Activated CD4-positive, alpha-beta T cell treated with anti-CD3 and anti-CD28 coated beads, Interleukin-2, Interleukin-4, amounts not matched to agents 100 ng/mL and 50 ng/mL, durations not matched to agents 16 hours and 8 hours (primary cell): Measurements from ENCODE around the gene TMED8.
"Not testable (repeated sequence)": the region's sequence is repeated elsewhere in the genome, so short reads cannot be mapped to it uniquely, and the experiment has no call there.

Experiments used
- DNase-seq: peaks from one replicate; pipeline ENCODE4 v3.0.0-alpha.2; 2020; ENCODE audit warnings: low spot score

Gene TMED8

DNA sequence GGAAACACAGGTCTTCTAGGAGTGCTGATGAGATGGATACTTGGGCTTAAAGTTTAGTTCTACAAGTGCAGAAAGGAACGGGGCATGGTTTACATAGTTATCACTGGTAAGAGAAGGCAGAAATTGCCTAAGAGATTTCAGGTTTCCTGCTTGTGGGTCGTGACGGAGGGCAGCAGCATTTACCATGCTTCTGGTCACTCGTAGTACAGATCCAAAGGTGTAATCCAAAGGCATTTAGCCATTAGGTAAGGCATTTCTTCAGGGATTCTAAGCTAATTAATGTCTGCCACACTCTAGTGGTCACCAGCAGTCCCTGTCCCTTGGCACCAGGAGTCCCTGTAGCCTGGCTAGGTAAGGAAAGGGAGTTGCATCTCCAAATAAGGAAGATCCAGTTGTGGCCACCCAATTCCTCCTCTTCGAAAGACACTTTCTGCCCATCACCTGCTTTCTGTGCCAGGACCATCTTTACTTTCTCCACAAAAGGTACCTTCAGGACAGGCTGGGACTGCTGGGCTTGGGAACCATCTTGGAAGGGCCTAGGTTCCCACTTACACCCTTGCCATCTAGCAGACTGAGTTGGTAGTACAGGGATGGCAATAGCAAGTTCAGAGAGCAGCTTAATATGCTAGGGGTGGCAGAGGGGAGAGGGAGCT is 54.5 kb downstream of the TMED8 start:
- DNase-seq = no peak

DNA sequence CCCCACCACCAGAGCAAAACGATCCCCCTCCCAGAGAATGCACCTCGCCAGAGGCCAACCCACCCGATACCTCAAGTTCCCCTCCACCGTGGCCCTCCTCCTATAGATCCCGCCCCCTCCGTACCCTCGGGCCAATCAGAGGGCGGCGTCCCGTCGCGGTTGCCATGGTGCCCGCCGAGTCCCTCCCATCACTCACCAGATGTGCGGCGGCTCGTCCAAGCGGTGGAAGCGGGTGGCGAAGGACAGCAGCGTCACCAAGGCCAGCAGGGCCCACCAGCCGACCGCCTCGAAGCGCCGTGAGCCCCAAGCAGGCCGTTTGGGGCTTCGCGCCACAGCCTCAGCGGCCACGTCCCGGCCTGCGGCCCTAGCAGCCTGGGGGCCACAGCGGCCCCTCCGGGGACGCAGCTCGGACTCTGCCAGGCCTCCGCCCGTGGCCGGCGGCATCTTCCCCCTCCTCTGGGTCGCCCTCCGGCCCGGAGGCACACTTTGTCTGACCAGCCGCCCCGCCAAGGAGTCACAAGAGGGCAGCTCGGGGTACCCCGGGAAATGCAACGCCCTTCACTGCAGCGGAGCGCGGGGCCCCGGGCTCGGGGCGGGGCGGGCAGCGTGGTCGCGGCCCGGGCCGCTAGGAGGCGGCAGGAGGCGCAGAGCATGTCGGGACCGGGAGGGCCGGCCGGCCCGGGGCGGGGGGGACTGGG is 56.5 kb downstream of the TMED8 start, which contains the start of gene POMT2:
Gene POMT2 (minus strand): TSS at position 646 of the 698 bp plus-strand sequence. CDS start 202 bp downstream, at position 444.
- peak; percentile 93 for DNase-seq

DNA sequence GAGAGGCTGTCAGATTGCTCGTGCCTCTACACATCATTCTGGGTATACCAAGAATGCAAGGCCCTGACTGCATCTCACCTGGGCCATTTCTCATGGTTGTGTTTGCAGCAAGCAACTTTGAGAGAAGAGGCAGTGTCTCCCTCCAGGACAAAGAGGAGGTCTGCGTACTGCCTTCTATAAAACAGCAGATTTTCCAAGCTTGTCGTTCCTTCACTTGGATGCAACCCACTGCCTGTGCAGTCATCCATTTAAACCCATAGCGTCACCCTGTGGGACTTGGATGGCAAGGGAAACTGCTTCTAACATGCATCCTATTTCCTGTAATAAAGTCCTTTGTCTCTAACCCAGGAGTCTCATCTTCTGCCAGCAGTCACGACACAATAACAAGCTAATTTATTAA is 57.5 kb downstream of the TMED8 start:
- DNase-seq = no peak

DNA sequence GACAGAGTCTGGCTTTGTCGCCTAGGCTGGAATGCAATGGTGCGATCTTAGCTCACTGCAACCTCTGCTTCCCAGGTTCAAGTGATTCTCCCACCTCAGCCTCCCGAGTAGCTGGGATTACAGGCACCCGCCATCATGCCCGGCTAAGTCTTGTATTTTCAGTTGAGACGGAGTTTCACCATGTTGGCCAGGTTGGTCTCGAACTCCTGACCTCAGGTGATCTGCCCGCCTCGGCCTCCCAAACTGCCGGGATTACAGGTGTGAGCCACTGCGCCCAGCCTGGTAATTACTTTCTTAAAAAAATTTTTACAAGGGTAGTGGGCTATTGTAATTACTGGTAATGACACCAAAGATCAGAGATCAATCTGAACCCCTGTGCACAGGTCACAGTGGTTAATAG is 58.1 kb downstream of the TMED8 start:
- not testable (repeated sequence) for DNase-seq

DNA sequence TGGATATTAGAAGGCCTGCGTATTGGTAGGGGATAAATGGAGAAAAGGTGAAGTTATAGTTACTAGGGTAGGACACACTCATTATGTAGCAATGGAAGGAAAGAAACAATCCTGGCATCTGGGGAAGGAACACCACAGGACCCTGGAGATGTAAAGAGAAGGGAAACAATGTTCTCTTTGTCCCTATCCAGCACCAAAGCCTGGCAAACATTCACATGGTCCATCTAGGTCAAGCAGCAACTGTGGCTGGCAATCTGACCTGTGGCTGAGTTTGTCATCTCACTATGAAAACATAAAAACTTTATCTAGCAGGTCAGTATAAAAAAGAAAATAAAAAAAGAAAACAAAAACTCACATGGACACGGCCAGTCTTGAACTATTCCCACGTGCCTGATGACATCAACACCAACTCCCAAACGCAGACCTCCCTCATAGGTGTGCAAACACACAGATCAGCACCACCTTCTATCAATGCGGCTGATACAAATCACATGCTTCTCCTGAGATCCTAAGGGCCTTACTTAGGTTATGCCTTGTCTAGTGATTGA is 58.8 kb downstream of the TMED8 start:
- no peak for DNase-seq

DNA sequence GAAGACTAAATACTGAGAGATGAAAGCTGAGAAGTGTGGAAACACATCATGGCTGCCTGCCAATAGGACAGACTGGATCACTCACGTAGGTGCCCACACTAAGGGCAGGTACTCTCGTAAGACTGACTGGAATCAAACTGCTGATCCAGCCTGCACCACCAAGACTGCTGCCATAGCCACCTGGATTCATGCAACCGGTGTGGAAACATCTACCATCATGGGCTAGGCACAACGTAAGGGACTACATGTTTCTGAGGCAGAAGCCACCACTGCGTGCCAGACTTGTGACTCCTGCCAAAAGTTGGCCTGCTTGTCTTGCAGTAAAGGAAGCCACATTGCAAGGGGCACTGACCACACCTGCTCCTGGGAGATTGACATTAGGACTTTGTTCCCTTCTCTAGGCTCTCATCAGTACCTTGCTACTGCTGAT is 60.0 kb downstream of the TMED8 start:
- no peak for DNase-seq

DNA sequence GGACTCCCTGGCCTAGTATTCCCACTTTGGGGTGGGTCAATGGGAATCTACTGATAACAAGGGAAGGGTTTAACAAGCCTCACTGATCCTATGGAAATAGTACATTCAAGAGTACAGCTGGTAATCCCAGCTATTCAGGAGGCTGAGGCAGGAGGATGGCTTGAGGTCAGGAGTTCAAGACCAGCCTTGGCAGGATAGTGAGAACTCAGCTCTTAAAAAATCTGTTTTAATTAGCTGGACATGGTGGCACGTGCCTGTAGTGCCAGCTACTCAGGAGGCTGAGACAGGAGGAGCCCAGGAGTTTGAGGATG is 60.7 kb downstream of the TMED8 start:
- no peak for DNase-seq

DNA sequence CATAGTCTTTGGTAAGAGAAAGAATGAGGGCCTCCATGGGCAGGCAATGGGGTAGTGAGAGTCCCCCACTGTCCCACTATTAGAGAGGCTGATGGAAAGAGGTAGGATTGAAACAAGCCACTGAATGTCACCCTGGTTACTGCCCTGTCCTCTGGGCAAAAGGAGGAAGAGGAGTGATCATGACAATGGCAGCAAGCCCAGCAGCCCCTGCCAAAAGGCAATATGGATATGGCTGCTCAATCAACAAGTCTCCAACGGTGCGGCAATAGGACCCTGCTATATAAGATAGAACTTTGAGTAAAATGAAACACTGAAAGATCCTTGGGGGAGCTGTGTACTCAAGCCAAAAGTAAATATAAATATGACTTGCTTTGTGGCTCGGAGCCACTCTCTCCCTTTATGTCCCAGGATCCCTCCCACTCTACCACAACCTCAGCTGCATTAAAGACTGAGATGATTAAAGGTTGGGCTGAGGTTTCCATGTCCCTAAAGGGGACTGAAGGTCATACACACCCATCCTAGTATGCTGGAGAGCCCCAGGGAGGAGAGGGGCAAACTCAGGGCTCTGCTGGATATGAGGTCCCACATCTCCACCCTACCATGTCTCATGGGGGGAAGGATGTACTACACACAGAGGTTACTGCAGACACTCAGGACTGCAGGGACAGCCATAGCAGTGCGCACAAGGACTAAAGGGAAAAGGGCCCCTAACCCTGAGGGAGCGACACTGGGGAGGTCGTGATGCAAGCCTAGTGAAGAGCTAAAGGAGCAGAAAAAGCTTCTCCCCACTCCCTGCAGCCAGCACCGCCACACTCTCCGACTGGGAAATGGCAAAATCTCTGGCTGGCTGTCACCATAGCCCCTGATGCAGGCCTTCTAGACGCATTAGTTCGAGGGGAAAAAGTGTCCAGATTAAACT is 62.1 kb downstream of the TMED8 start:
- DNase-seq = no peak

DNA sequence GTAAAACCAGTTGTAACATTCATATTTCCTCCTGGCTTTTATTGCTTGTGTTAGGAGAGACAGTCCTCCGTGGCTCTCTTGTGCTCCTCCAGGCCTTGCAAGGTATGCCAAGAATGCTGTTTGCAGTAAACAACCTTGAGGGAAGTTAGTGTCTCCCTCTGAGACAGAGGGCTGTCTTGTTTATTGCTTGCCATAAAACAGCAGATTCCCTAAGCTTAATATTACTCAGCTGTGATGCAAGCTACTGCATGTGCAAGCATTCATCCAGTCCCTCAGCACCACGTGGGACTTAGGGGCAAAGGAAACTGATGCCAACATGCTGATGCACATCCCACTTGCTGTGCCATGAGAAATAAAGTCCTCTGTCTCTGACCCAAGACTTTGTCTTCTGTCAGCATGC is 62.9 kb downstream of the TMED8 start:
- no peak for DNase-seq

DNA sequence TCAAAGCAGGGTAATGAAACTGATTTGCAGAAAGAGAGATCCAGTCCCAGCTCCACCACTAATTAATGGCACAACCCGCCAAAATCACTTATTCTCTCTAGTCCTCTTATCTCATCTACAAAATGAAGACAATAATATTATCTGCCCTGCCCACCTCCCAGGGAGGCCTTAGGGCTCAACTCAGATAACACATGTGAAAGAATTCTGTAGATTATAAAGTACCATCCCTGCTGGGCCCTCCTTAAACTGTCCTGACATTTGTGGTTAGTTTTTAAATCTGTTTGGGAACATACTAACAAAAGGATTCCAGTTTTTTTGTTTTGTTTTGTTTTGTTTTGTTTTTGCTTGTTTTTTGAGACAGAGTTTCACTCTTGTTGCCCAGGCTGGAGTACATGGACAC is 63.5 kb downstream of the TMED8 start:
- no peak for DNase-seq

DNA sequence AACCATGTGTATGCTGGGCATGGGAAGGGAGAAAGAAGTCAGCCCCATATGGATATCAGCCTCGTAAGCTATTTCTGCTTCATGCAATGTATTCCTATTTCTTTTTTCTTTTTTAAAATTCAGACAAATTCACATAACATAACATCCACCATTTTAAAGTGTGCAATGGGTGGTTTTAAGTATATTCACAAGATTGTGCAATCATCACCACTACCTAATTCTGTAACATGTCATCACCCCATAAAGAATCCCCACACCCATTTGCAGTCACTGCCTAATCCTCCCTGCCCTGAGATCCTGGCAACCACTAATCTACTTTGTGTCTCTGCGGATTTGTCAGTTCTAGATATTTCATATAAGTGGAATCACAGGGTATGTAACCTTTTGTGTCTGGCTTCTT is 65.7 kb downstream of the TMED8 start:
- DNase-seq = no peak

DNA sequence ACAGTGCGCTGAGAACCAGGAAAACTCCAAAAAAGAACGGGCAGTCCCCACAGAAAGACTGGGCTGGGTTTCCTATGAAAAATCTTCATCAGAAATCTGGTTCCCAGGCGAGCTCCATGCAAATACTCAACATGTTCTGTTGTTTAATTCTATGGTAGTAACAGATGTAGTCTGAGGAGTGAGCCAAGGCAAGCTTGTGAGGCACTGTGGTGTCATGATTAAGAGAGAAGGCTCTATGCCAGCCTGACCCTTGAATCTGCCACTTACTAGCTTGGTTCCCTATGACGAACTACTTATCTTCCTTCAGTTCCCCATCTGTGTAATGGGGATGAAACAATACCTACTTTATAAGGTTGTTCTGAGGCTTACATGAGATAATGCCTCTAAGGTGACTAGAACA is 66.9 kb downstream of the TMED8 start:
- DNase-seq = no peak

DNA sequence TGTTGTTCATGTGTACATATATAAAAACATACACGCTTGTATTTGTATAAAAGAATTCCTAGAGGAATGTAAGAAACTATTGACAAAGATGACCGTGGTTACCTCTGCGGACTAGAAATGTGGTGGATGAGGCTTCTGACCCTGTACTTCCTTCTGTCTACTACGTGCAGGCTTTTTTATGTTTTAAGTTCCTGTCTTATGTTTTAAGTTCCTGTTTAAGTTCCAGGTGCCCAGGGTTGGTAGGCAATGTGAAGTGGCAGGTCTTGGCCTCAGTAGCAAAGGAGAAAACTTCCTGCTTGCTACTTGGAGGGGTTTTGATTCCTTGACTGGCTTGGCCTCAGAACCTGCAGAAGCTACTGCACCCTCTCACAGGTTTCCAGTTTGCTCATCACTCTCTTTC is 67.8 kb downstream of the TMED8 start:
- DNase-seq = no peak

DNA sequence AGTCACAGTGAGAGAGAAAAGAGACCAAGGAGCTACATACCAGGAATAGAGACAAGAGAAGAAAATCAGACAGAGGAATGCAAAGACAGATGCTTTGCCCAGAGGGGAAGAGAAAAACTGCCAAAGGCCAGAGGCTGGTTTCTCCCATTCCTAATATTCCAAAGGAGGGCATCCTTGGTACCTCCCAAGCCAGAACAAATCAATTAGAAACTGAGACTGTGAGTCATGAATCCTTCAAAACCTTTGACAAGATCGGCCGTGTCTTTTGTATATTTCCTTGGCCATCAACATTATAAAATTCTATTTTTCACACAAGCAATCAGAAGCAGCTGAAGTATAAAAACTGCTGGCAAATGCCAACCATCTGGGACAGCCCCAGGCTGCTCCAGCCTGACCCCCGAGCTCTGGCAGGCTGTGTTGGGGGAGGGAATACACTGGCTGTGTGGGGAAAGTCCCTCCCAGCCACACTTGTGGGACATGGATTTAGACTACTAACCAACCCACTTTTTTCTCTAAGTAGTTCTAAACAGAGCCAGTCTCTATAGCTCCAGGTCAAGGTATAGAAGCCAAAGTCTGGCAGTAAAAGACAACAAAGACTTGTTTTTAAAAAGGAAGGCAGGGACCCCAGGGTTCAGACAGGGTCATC is 69.9 kb downstream of the TMED8 start:
- peak; percentile 14 for DNase-seq

DNA sequence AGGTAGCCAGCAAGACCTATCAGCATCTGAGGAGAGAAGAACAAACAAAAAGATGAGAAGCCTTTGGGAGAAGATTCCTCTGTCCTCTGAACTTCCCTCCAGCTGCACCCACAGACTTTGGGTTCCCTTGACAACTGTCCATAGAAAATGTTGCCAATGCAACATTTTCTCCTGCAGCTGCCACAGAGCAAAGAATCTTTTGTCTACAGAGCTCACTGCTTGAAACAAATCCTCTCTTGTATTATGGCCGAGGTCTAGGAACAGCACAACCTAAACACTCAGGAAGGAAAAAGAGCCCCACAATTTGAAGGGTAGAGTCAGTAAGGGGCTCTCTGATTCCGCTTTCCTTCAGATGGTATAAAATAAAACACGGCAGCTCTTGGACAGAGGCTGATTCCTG is 70.5 kb downstream of the TMED8 start:
- no peak for DNase-seq

DNA sequence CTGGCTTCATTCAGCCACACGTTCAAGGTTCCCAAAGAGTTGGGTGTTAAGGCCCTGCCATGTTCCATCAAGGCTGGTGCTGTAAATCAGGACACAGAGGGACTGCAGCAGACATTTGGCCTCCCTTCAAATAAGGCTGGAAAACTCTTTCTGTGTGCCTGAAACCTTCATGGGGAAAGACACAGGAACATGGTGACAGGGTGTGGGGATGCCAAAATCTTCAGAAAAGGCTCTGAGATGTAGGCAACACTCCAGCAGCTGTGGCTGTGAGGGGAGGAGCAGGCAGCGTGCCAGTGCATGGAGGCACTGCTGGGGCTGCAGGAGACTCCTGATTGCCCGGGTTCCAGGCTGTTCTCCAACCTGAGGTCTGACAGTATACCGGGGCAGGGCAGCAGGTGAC is 71.2 kb downstream of the TMED8 start:
- no peak for DNase-seq

DNA sequence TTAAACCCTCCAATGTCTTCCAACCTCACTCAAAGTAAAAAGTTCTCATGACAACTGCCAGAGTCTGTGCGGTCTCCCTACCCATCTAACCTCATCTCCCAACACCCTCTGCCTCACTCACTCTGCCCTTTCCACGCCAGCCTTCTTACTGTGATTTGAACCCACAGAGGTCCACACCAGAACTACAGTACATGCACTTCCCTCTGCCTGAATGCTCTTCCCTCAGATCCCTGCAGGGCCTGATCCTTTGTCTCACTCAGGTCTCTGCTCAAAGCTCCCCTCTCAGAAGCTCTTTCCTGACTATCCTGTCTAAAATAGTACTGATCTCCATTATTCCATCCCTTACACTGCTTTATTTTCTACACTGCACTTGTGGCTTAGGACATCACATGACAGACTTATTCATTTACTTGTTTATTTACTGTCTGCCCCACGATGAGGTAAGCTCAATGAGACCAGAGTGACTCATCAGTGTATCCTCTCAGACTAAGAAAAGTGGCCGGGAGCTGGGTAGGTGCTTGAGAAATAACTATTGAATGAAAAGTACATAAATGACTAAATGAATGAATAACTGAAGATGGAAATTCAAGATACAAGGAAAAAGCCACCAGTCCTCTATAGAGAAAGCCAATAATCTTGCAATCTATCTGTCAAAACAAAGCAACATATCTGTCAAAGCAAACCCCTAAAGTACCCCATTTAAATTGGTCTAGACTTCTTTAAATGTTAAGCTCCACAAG is 73.3 kb downstream of the TMED8 start:
- DNase-seq = peak; percentile 90

DNA sequence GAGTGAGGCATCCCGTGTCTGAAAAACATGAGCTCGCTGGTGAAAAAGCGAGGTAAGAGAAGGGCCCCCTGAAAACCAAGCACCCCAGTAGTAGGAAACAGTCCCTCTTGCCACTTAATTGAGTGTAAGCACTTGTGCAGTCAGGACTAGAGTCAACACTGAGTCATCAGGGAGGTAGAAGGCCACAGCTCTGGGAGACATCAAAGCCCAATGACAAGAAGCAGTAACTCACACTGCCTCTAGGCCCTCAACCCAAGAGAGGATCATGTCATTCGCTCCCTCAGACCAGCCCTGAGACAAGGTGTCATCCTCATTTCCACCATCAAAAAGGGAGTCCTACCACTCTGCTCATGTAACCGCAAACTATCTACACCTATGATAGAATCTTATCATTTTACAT is 74.0 kb downstream of the TMED8 start:
- DNase-seq = peak; percentile 92

DNA sequence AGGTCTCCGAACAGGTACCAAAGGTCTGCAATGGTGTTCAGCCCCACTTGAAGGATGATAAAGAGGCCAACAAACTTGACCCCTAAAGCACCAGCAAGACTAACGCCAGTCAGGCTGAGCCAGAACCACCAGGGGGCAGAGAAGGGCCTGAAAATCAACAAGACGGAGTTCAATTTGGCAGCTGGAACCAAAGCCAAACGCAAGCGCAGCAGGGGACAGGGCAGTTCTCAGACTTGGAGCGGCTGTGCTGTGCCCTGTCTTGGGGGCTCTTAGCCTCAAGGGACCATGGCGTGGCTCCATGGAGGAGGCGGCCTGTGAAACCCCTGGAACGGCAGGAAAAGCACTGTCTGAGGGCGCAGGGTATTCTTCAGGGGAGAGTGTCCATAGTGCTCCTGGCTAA is 75.8 kb downstream of the TMED8 start:
- DNase-seq = peak; percentile 69

DNA sequence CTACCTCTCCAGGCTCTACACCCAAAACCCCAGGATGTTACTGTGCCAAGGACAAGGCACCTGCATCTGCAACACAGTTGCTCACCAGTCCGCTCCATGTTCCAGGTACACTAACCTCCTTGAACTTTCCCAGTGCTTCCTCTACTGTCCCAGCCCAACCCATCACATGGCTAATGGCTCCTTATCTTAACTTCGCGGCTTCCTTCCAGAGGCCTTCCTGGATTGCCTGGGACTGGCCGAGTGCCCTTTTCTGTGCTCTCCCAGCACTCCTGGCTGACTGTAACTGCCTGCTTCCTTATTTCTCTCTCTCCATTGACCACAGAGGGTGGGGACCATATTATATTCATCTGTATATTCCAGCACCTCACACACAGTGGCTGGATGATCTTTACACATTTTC is 77.1 kb downstream of the TMED8 start:
- no peak for DNase-seq

DNA sequence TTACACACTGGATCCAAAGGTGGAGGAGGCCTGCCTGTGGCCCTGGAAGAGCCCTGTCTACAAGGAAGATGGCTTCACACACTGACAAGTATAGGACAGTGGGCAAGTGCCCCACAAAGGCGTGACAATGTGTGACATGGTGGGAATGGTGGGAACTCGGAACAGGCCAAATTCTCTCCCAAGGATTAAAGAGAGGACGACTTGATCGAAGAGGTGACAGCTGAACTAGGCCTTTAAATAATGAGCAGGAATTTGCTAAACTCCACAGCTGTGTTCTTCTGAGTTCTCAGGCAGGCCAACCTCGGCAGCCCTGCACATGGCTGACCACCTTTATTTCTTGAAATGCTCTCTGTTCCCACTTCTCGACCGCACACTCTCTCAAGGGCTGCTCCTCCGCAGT is 80.0 kb downstream of the TMED8 start:
- DNase-seq = no peak
